ENCODE measurements around the gene SMYD5.

GRCh38 chr2:73238976-73239375 lies 24.9 kb downstream of the SMYD5 start:
- TF ChIP-seq GATA2 (IDR thresholded peaks at IDR 0.05; ENCODE audit: low read depth, low read length) (no peak), GATA3 (IDR thresholded peaks at IDR 0.05; ENCODE audit: low read depth, low read length) (no peak)
